ENCODE results near the gene PEX13.
A peak's percentile ranks its signal among the peaks of the same experiment; 100 is the strongest.

DNA sequence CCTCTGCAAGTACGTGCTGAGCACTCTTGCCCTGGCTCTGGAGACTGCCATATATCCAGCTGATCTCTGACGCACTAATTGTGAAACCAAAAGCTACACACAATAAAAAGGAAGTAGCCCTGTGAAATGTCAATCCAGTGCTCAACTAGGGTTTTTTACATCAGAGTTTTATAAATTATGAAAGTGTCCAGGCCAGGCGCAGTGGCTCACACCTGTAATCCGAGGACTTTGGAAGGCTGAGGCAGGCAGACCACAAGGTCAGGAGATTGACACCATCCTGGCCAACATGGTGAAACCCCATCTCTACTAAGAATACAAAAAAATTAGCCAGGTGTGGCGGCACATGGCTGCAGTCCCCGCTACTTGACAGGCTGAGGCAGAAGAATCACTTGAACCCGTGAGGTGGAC is 24.5 kb upstream of the PEX13 start:
- TF ChIP-seq POLR2A (IDR thresholded peaks at IDR 0.05) (no peak), POLR2AphosphoS5 (IDR thresholded peaks at IDR 0.05) (peak in 1 of 4 donors; percentile 28)

Measured in sigmoid colon (tissue), 4 donors.